Body of pancreas (tissue), 4 donors: ENCODE measurements around the gene TTC16. TPM values are rescaled to one million over a fixed set of nuclear protein-coding genes. Genes with fewer than 3 reads are reported as not detected.
A peak's percentile ranks its signal among the peaks of the same experiment; 100 is the strongest.

Experiments
- ATAC-seq: fragments of 150-250 bp; one replicate; pipeline ENCODE4 v1.9.1; 2016
- DNase-seq, 4 donors: peaks; one replicate each; pipeline ENCODE4 v3.0.0-alpha.2; 2019
- H3K27ac ChIP-seq, 4 donors: fragments of 200-600 bp; sonication (generic); 1 replicate in 3 of 4; 2 replicates in 1 of 4; pipeline versions ENCODE4 v1.5.1 to v1.6.1; 2016 to 2019; ENCODE audit warnings: mild to moderate bottlenecking in 1 of 4, mixed read lengths in 1 of 4, moderate library complexity in 1 of 4
- H3K27me3 ChIP-seq, 2 donors: fragments of 200-600 bp; sonication (generic); one replicate each; pipeline ENCODE4 v1.6.0; 2016; ENCODE audit warnings: mild to moderate bottlenecking in 1 of 2
- H3K36me3 ChIP-seq, 2 donors: fragments of 200-600 bp; sonication (generic); replicated peaks in 1 of 2; 2 replicates each; pipeline ENCODE4 v1.5.1; 2016; ENCODE audit warnings: low read depth in 2 of 2; ENCODE audit not compliant: insufficient read depth in 1 of 2
- H3K4me1 ChIP-seq: fragments of 200-600 bp; sonication (generic); one replicate; pipeline ENCODE4 v1.6.0; 2016
- H3K4me3 ChIP-seq, 2 donors: fragments of 200-600 bp; sonication (generic); 1 replicate in 1 of 2; 2 replicates in 1 of 2; pipeline ENCODE4 v1.5.1; 2016 to 2019
- H3K9me3 ChIP-seq, 3 donors: fragments of 200-600 bp; sonication (generic); 1 replicate in 2 of 3; 2 replicates in 1 of 3; pipeline ENCODE4 v1.5.1; 2016
- POLR2A ChIP-seq, 3 donors: fragments of 450-650 bp; IDR thresholded peaks; one replicate each; pipeline ENCODE4 v1.6.1; 2016; ENCODE audit warnings: antibody characterized with exemption in 3 of 3, mild to moderate bottlenecking in 2 of 3
- WGBS, 2 donors: methylation state at CpG; one replicate each; pipeline ENCODE4 v1.1.5; 2017; 5-methylcytosine and 5-hydroxymethylcytosine counted together
- intact Hi-C: fragments of 100-400 bp; cut with DNase I; formaldehyde crosslinking; loops from one replicate; pipeline ENCODE4 v1.15.1; 2023
- total RNA-seq, 2 donors: library from RNA; depleted of rRNA; stranded (reverse); fragments of >200 nt; gene quantifications; one replicate each; pipeline ENCODE4 v1.1.0, GENCODE V29; 2016
- TF ChIP-seq, protein P1 (sequence below), 7 experiments: fragments of 450-650 bp in 4 of 7; fragments of 200-600 bp in 3 of 7; sonication (generic) in 3 of 7; IDR thresholded peaks; one replicate each; pipeline ENCODE4 v1.5.1; 2016 to 2019; ENCODE audit warnings: antibody characterized with exemption in 7 of 7

Gene TTC16
- total RNA-seq, 2 donors from 2014 or later = under 0.01 to 0.52 TPM

DNA sequence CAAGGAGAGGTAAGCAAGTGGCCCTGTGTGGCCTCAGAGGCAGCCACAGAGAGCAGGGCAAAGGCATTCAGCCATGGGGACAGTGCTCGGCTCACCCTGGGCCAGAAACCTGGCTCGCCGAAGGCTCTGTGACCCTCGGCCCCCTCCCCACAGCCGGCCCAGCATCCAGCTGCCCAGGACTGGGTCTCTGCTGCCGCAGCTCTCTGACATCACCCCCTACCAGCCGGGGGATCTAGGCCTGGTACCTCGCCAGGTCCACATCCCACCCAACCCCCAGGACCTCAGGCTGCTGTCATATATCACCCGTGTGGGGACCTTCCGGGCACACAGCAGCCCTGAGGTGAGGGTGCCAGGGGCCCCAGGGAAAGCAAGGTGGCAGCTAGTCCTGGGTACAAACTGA is 3.0 kb upstream of the TTC16 start:
- Histone ChIP-seq H3K4me3 (no peak overlapping the region), H3K36me3 (no peaks in the 10 kb centered on the region), H3K9me3 (no peaks in the 10 kb centered on the region), H3K27ac (no peak overlapping the region), H3K27me3 (no peaks in the 10 kb centered on the region), H3K4me1 (peaks cover 17% of the 10 kb centered on the region)
- intact Hi-C loops = no loop called here
- no peak for DNase-seq
- TF ChIP-seq, protein P1, sequence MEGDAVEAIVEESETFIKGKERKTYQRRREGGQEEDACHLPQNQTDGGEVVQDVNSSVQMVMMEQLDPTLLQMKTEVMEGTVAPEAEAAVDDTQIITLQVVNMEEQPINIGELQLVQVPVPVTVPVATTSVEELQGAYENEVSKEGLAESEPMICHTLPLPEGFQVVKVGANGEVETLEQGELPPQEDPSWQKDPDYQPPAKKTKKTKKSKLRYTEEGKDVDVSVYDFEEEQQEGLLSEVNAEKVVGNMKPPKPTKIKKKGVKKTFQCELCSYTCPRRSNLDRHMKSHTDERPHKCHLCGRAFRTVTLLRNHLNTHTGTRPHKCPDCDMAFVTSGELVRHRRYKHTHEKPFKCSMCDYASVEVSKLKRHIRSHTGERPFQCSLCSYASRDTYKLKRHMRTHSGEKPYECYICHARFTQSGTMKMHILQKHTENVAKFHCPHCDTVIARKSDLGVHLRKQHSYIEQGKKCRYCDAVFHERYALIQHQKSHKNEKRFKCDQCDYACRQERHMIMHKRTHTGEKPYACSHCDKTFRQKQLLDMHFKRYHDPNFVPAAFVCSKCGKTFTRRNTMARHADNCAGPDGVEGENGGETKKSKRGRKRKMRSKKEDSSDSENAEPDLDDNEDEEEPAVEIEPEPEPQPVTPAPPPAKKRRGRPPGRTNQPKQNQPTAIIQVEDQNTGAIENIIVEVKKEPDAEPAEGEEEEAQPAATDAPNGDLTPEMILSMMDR (IDR thresholded peaks at IDR 0.05) = no peak
- no peak for TF ChIP-seq POLR2A (IDR thresholded peaks at IDR 0.05)
- ATAC-seq = no peak
- whole genome bisulfite sequencing, 2 donors = 90 to 93% methylated on average over 3 to 10 of the region's 10 CpGs

GRCh38 chr9:127714020-127714750 is 1.7 kb upstream of the TTC16 start:
- intact Hi-C loops = no loop called here
- no peak for DNase-seq
- Histone ChIP-seq H3K27ac (no peak overlapping the region), H3K36me3 (no peaks in the 10 kb centered on the region), H3K9me3 (no peaks in the 10 kb centered on the region), H3K27me3 (no peaks in the 10 kb centered on the region), H3K4me3 (no peak overlapping the region), H3K4me1 (peaks cover 17% of the 10 kb centered on the region)
- 43 to 74% methylated on average over 4 to 7 of the region's 19 CpGs for WGBS, 2 donors
- TF ChIP-seq POLR2A (IDR thresholded peaks at IDR 0.05) = no peak
- TF ChIP-seq, protein P1 (IDR thresholded peaks at IDR 0.05) = no peak
- ATAC-seq = no peak

- Histone ChIP-seq H3K9me3 (no peaks in the 10 kb centered on the region), H3K4me1 (peaks cover 17% of the 10 kb centered on the region), H3K36me3 (no peaks in the 10 kb centered on the region), H3K27ac (peak overlapping the region; percentile 29 to 86 (median 64)), H3K4me3 (peak overlapping the region; percentile 77 to 79), H3K27me3 (no peaks in the 10 kb centered on the region)
- peak; percentile 30 for ATAC-seq
- intact Hi-C loops = no loop called here
- no peak for TF ChIP-seq POLR2A (IDR thresholded peaks at IDR 0.05)
- TF ChIP-seq, protein P1 (IDR thresholded peaks at IDR 0.05) = no peak
- DNase-seq = peak in 3 of 4 donors; percentile 42 to 45 (median 44)
- WGBS, 2 donors = 0% methylated on average over 44 of the region's 44 CpGs; no CpG with 5 or more reads in 1 of the 2 donors
Measured at GRCh38 chr9:127714951-127715469, 869 bp upstream of the TTC16 start.

DNA sequence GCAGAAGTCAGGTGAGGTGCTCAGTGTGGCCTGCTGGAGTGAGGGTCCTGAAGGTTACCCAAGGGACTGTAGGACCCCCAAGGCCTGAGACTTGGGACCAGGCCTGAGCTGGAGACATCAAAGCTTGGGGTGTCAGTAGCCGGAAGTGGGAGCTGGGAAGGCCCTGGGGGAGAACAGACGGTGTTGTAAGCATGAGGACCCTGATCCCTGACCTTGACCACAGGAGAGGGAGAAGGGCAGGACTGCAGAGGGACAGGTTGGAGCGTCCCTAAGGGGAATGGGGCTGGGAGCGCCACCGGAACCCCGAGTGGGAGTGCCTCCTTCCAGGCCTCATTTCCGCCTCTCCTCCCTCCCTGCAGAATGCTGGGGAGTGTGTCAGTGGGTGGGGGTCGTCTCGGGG is 533 bp downstream of the TTC16 start:
- Histone ChIP-seq H3K4me1 (peaks cover 17% of the 10 kb centered on the region), H3K27ac (peak overlapping the region in 2 of 4 donors; percentile 29 to 86), H3K9me3 (no peaks in the 10 kb centered on the region), H3K36me3 (no peaks in the 10 kb centered on the region), H3K27me3 (no peaks in the 10 kb centered on the region), H3K4me3 (no peak overlapping the region)
- no peak for DNase-seq
- TF ChIP-seq, protein P1 (IDR thresholded peaks at IDR 0.05) = no peak
- TF ChIP-seq POLR2A (IDR thresholded peaks at IDR 0.05) = no peak
- intact Hi-C loops = no loop called here
- no peak for ATAC-seq
- WGBS, 2 donors = 60 to 65% methylated on average over 1 to 9 of the region's 9 CpGs
